DMS53 treated with DMSO at 0.1 percent for 48 hours (cell line): ENCODE results near the gene ZNF839.
"Not testable (repeated sequence)": the region's sequence is repeated elsewhere in the genome, so short reads cannot be mapped to it uniquely, and the experiment has no call there.

ENCODE experiments used
- DNase-seq: peaks from one replicate; lab custom pipeline; 2025; ENCODE audit not compliant: unreplicated experiment; lab: John Stamatoyannopoulos, UW

The ZNF839 gene

GRCh38 chr14:102319351-102320032, at the start of gene ZNF839:
TSS of gene ZNF839 (plus strand) at chr14:102319746. CDS start at chr14:102319766, 20 bp downstream.
- DNase-seq = peak; percentile 59

GRCh38 chr14:102272392-102272791, 47.2 kb upstream of the ZNF839 start:
- DNase-seq = no peak

GRCh38 chr14:102275866-102276265, 43.7 kb upstream of the ZNF839 start:
- DNase-seq = no peak

DNA sequence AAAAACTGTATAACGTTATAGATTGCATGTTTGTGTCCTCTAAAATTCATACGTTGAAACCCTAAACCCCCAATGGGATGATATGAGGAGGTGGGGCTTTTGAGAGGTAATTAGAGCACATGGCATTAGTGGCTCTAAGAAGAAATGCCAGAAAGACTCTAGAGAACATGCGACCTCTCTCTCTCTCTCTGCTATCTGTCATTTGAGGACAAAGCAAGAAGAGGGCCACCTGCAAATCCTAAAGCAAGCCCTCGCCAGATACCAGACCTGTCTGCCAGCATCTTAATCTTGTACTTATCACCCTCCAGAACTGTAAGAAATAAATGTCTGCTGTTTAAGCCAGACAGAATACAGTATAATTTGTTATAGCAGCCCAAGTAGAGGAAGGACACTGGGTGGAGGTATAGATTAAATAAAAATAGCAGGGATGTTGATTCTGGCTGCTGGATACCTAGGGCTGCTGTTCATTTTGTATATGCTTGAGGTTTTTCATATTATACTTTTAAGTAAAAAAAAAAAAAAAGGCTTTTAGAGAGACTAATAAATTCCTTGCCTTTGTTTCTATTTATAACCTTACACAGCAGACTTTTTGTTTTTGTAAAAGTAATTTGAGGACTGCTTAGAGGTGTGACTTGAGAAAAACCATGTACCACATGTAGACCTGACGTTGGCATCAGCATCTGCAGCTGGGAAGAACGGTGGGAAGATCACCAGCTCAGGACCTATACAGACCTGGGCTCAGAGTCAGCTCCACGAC, 41.5 kb upstream of the ZNF839 start:
- DNase-seq = no peak

GRCh38 chr14:102278631-102278935, 41.0 kb upstream of the ZNF839 start:
- DNase-seq = no peak

GRCh38 chr14:102279282-102279681, 40.3 kb upstream of the ZNF839 start:
- no peak for DNase-seq

- DNase-seq = no peak
Measured at GRCh38 chr14:102279688-102280348, 39.7 kb upstream of the ZNF839 start.

DNA sequence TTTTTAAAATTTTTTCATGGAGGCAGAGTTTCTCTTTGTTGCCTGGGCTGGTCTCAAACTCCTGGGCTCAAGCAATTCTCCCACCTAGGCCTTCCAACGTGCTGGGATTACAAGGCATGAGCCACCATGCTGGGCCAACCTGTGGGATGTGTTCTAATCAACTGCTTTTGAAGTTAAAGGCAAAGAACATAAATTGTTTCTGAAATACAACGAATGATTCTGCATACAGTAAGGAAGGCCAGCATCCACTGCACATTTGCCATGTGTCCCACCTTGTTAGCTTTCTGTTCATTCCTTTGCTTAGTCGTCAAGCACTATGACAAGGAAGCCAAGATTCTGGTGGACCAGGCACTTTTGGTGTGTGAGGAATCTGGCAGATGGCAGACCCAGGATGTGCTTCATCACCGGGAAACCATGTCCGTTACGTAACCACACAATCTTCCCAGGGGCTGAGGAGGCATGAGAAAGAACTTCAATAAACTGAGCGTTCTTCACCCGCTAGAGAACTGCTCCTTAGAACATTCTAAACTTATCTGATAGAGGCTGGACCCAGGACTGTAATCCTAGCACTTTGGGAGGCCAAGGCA, 39.1 kb upstream of the ZNF839 start:
- DNase-seq = no peak

GRCh38 chr14:102282751-102283465, 36.6 kb upstream of the ZNF839 start:
- DNase-seq = no peak

- no peak for DNase-seq
Measured at GRCh38 chr14:102283631-102284129, 35.9 kb upstream of the ZNF839 start.

DNA sequence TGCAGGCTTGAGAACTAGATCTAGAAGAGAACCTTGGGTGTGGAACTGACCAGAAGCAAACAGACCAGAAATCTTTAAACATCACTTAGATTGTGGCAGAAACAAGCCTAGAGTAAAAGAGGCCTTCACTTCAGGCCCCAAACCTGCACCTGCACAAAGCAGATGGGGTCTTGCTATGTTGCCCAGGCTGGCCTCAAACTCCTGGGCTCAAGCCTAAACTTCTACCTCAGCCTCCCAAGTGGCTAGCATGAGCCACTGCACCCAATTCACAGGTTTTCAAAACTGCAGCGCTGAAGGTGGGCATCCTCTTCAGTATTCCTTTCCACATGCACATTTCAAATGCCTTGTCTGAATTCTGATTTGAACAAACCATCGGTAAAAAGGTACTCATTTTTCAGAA, 34.4 kb upstream of the ZNF839 start:
- DNase-seq = no peak

- DNase-seq = no peak
Measured at GRCh38 chr14:102288139-102288538, 31.4 kb upstream of the ZNF839 start.

DNA sequence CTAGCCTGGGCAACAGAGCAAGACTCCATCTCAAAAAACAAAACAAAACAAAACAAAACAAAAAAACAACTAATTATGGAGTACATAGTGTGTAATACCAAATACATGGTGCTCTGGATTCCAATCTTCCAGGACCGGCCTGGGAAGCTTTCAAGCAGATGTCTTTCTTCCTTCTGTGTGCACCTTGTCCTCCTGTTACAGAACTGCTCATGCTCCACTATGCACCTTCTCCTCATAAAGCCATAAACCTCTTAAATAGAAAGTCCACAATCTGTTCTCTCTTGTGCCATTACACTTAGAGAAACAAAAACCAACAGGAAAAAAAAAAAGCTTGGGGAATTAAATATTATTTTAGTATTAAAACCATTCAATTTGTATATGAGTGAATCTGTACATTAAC, 27.1 kb upstream of the ZNF839 start:
- no peak for DNase-seq

GRCh38 chr14:102293781-102294180, 25.8 kb upstream of the ZNF839 start:
- DNase-seq = no peak

DNA sequence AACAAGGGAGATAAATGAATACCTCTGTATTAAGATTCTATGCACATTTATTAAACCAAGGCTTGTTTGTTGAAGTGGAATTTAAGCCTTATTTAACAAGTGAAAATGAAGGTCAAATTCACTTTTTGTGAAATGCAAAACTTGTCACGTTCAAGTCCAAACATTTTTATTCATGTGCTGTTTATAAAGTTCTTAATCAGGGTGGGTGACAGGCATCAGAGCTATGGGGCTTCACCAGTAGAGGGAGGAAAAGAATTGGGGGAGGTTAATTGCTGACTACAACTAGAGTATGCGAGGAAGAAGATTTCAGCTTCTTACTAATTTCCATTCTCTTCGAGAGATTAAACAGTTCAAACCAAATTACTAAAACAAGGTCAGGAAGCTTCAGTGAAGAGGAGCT, 24.3 kb upstream of the ZNF839 start:
- no peak for DNase-seq

- DNase-seq = no peak
Measured at GRCh38 chr14:102297436-102298170, 21.9 kb upstream of the ZNF839 start.

GRCh38 chr14:102298303-102299070, 21.1 kb upstream of the ZNF839 start:
- DNase-seq = not testable (repeated sequence)

GRCh38 chr14:102303664-102304063, 15.9 kb upstream of the ZNF839 start:
- DNase-seq = no peak
